T-helper 2 cell treated with Interferon-gamma antibody and Interleukin-4, amounts not matched to agents 100 ng/mL and 5 ng/mL, for 36 hours (primary cell): ENCODE results near the gene GRM7. TPM values are rescaled to one million over a fixed set of nuclear protein-coding genes. Genes with fewer than 3 reads are reported as not detected.

Experiments used
- intact Hi-C: fragments of 100-400 bp; cut with micrococcal nuclease; formaldehyde crosslinking; loops from one replicate; pipeline ENCODE4 v1.15.1; 2023
- total RNA-seq: library from RNA; stranded (reverse); gene quantifications from 2 replicates; pipeline ENCODE4 v1.2.3, GENCODE V29; 2022

GRM7 gene
- total RNA-seq, 1 donor from 2014 or later: not detected

- intact Hi-C loops: no loop called here
Observed at GRCh38 chr3:7226393-7226792, 365.5 kb downstream of the GRM7 start.

GRCh38 chr3:7238565-7239295, 377.8 kb downstream of the GRM7 start:
- intact Hi-C loops: no loop called here

GRCh38 chr3:7241584-7242302, 380.8 kb downstream of the GRM7 start:
- intact Hi-C loops: no loop called here

GRCh38 chr3:7242303-7242635, 381.4 kb downstream of the GRM7 start:
- intact Hi-C loops: no loop called here

GRCh38 chr3:7249493-7250076, 388.7 kb downstream of the GRM7 start:
- intact Hi-C loops: no loop called here

- intact Hi-C loops: no loop called here
Observed at GRCh38 chr3:7254251-7254650, 393.3 kb downstream of the GRM7 start.

GRCh38 chr3:7260975-7261374, 400.1 kb downstream of the GRM7 start:
- intact Hi-C loops: no loop called here

- intact Hi-C loops: no loop called here
Observed at GRCh38 chr3:7263347-7264195, 402.7 kb downstream of the GRM7 start.

- intact Hi-C loops: no loop called here
Observed at GRCh38 chr3:7264196-7264526, 403.2 kb downstream of the GRM7 start.

GRCh38 chr3:7265736-7266135, 404.8 kb downstream of the GRM7 start:
- intact Hi-C loops: no loop called here

GRCh38 chr3:7266551-7266950, 405.6 kb downstream of the GRM7 start:
- intact Hi-C loops: no loop called here

GRCh38 chr3:7270731-7271130, 409.8 kb downstream of the GRM7 start:
- intact Hi-C loops: loop anchor here (5.0 kb wide), 1 partner anchor 252 kb away; no protein-coding TSS in a partner anchor

GRCh38 chr3:7271631-7272030, 410.7 kb downstream of the GRM7 start:
- intact Hi-C loops: loop anchor here (5.0 kb wide), 1 partner anchor 251 kb away; no protein-coding TSS in a partner anchor

GRCh38 chr3:7272203-7272602, 411.3 kb downstream of the GRM7 start:
- intact Hi-C loops: loop anchor here (5.0 kb wide), 1 partner anchor 250 kb away; no protein-coding TSS in a partner anchor

- intact Hi-C loops: no loop called here
Observed at GRCh38 chr3:7275396-7275795, 414.5 kb downstream of the GRM7 start.

- intact Hi-C loops: no loop called here
Observed at GRCh38 chr3:7280318-7280717, 419.4 kb downstream of the GRM7 start.

GRCh38 chr3:7282988-7283387, 422.1 kb downstream of the GRM7 start:
- intact Hi-C loops: no loop called here

- intact Hi-C loops: no loop called here
Observed at GRCh38 chr3:7285505-7285904, 424.6 kb downstream of the GRM7 start.

- intact Hi-C loops: no loop called here
Observed at GRCh38 chr3:7288133-7288532, 427.2 kb downstream of the GRM7 start.

- intact Hi-C loops: no loop called here
Observed at GRCh38 chr3:7289121-7289520, 428.2 kb downstream of the GRM7 start.

GRCh38 chr3:7290077-7290825, 429.3 kb downstream of the GRM7 start:
- intact Hi-C loops: no loop called here
